GM19238 (cell line): ENCODE data around the gene CYBRD1.

Experiments used
- DNase-seq: peaks from one replicate; pipeline ENCODE4 v3.0.0; 2011; ENCODE audit warnings: low spot score; ENCODE audit not compliant: insufficient read length

The CYBRD1 gene

GRCh38 chr2:171600126-171600525 lies 77.9 kb downstream of the CYBRD1 start:
- DNase-seq: no peak

DNA sequence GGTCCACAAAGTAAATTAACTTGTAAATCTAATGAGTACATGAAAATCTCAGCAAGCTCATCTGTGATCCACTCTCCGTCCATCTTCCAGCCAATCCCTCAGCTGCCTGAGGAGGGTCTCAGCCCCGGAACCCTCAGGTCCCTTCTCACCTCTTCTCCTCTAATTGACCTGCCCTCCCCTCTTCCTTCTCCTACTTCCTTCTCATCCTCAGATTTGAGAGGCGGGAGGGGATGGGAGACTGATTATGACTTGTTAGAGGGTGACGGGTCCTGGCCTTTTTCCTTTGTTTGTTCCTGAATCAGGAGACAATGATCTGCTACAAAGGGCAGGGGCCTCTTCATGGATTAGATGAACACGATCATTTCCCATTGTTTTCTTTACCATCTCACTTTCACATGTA lies 80.1 kb downstream of the CYBRD1 start:
- no peak for DNase-seq
